Lower lobe of right lung (tissue), 2 donors: ENCODE data around the gene C3orf20. TPM values are rescaled to one million over a fixed set of nuclear protein-coding genes. Genes with fewer than 3 reads are reported as not detected.

ENCODE experiments used
- ATAC-seq, 2 donors: fragments of 200-7000 bp; cut with Tn5 transposase; one replicate each; pipeline ENCODE4 v1.9.1; 2020 to 2022; ENCODE audit warnings: mild to moderate bottlenecking in 2 of 2, moderate library complexity in 2 of 2
- DNase-seq: peaks from one replicate; pipeline ENCODE4 v3.0.0-alpha.2; 2020
- H3K27ac ChIP-seq: fragments of 200-600 bp; one replicate; pipeline ENCODE4 v1.8.0; 2022
- H3K27me3 ChIP-seq: fragments of 200-600 bp; one replicate; pipeline ENCODE4 v1.8.0; 2022; ENCODE audit warnings: low read depth
- H3K36me3 ChIP-seq: fragments of 200-600 bp; one replicate; pipeline ENCODE4 v1.8.0; 2022; ENCODE audit warnings: mild to moderate bottlenecking
- H3K4me1 ChIP-seq: fragments of 200-600 bp; one replicate; pipeline ENCODE4 v1.8.0; 2022
- H3K4me3 ChIP-seq: fragments of 200-600 bp; one replicate; pipeline ENCODE4 v1.8.0; 2022; ENCODE audit warnings: mild to moderate bottlenecking
- H3K9me3 ChIP-seq: fragments of 200-600 bp; one replicate; pipeline ENCODE4 v1.8.0; 2022
- CTCF ChIP-seq: fragments of 200-600 bp; IDR thresholded peaks from one replicate; pipeline ENCODE4 v1.8.0; 2022; ENCODE audit warnings: antibody characterized with exemption, mild to moderate bottlenecking
- intact Hi-C: fragments of 100-400 bp; cut with DNase I; formaldehyde crosslinking; loops from one replicate; pipeline ENCODE4 v1.11.0; 2022
- long read RNA-seq: library from polyadenylated mRNA; unstranded; transcript quantifications from one replicate; pipeline ENCODE4 v2.0.0, GENCODE V29; 2021
- total RNA-seq: library from RNA; stranded (reverse); fragmentation: NEBNext Ultra II Directional; extraction: Animal tissue kit (Norgen Biotek cat#: 25700); gene quantifications from one replicate; pipeline ENCODE4 v1.2.1, GENCODE V29; 2021
- donor health status: DM: no; HTN: yes; CAD: no; lungs with severe emphysema.

The C3orf20 gene
- not detected for total RNA-seq
- long read RNA-seq, partial matches to known transcripts = 0 of 1 reads
- long read RNA-seq, other reads (novel, unspliced or antisense) = 1 of 1 reads

GRCh38 chr3:14674841-14675240 lies at the start of gene C3orf20:
Gene C3orf20, plus strand, starts transcription at chr3:14675141. Its CDS starts 7,573 bp downstream, at chr3:14682714.
- peaks cover 36% of the 10 kb centered on the region for H3K36me3 ChIP-seq
- no peak for DNase-seq
- no peak within 1 kb of the TSS for H3K4me3 ChIP-seq
- no peaks in the 10 kb centered on the region for H3K9me3 ChIP-seq
- no peak within 1 kb of the TSS for H3K27ac ChIP-seq
- no peak for ATAC-seq
- H3K4me1 ChIP-seq = no peaks in the 10 kb centered on the region
- H3K27me3 ChIP-seq = no peaks in the 10 kb centered on the region
- TF ChIP-seq CTCF = no peak
- intact Hi-C loops = no loop called here

GRCh38 chr3:14625443-14625842 lies 49.5 kb upstream of the C3orf20 start:
- Histone ChIP-seq H3K27ac (no peak overlapping the region), H3K9me3 (no peaks in the 10 kb centered on the region), H3K36me3 (no peaks in the 10 kb centered on the region), H3K27me3 (no peaks in the 10 kb centered on the region), H3K4me1 (no peaks in the 10 kb centered on the region), H3K4me3 (no peak overlapping the region)
- ATAC-seq = no peak
- intact Hi-C loops = no loop called here
- no peak for DNase-seq
- no peak for TF ChIP-seq CTCF

GRCh38 chr3:14627815-14628214 lies 47.1 kb upstream of the C3orf20 start:
- Histone ChIP-seq H3K36me3 (no peaks in the 10 kb centered on the region), H3K27ac (no peak overlapping the region), H3K27me3 (no peaks in the 10 kb centered on the region), H3K9me3 (no peaks in the 10 kb centered on the region), H3K4me1 (no peaks in the 10 kb centered on the region), H3K4me3 (no peak overlapping the region)
- intact Hi-C loops = no loop called here
- DNase-seq (no peak), ATAC-seq (no peak)
- no peak for TF ChIP-seq CTCF

GRCh38 chr3:14628406-14628805 lies 46.5 kb upstream of the C3orf20 start:
- ATAC-seq = no peak

GRCh38 chr3:14630404-14631100 lies 44.4 kb upstream of the C3orf20 start:
- TF ChIP-seq CTCF = no peak
- DNase-seq (no peak), ATAC-seq (no peak)
- Histone ChIP-seq H3K9me3 (no peaks in the 10 kb centered on the region), H3K36me3 (no peaks in the 10 kb centered on the region), H3K27ac (no peak overlapping the region), H3K27me3 (peaks cover 7% of the 10 kb centered on the region), H3K4me1 (no peaks in the 10 kb centered on the region), H3K4me3 (no peak overlapping the region)
- intact Hi-C loops = no loop called here

More at GRCh38 chr3:14628406-14628805, 46.5 kb upstream of the C3orf20 start:
- Histone ChIP-seq H3K4me3 (no peak overlapping the region), H3K27me3 (no peaks in the 10 kb centered on the region), H3K4me1 (no peaks in the 10 kb centered on the region), H3K9me3 (no peaks in the 10 kb centered on the region), H3K36me3 (no peaks in the 10 kb centered on the region), H3K27ac (no peak overlapping the region)
- no peak for TF ChIP-seq CTCF
- intact Hi-C loops = no loop called here
- no peak for DNase-seq
